NCI-H524 (cell line): ENCODE measurements around the gene IGF2.

Experiments
- DNase-seq, 2 experiments: peaks; one replicate each; lab custom pipeline; 2025; lab: John Stamatoyannopoulos, UW

IGF2 gene

GRCh38 chr11:2091786-2092463 lies 47.3 kb downstream of the IGF2 start:
- DNase-seq, result no peak

DNA sequence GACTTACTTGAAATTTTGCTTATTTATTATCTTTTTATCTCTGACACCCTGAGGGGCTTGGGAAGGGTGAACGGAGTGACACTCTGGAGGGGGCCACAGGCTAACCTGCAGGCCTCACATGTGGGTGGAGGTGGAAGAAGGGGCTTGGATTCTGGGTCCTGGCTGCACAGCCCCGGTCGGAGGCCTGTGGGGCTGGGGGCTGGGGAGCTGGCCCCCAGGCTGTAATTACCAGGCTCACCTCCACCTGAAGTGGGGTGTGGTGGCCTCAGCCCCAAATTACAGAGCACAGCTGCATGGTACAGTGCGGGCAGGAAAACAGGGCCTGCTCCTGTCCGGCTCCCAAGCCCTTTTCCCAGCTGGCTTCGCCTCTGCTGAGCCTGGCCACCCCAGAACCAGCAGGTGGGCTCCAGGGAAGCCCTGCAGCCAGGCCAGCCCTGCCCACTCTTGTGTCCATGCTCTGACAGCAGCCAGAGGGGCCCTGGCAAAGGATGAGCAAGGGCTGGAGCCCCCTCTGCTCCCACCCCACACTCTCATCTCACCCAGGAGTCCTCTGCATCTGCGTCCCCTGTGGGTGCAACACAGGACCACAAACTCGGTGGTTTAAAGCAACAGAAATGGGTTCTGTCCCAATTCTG lies 48.0 kb downstream of the IGF2 start:
- no peak for DNase-seq

- no peak for DNase-seq
These were observed 48.7 kb downstream of the IGF2 start for GRCh38 chr11:2090172-2091111.

- DNase-seq, result no peak
These were observed 49.5 kb downstream of the IGF2 start for GRCh38 chr11:2089536-2090165.

DNA sequence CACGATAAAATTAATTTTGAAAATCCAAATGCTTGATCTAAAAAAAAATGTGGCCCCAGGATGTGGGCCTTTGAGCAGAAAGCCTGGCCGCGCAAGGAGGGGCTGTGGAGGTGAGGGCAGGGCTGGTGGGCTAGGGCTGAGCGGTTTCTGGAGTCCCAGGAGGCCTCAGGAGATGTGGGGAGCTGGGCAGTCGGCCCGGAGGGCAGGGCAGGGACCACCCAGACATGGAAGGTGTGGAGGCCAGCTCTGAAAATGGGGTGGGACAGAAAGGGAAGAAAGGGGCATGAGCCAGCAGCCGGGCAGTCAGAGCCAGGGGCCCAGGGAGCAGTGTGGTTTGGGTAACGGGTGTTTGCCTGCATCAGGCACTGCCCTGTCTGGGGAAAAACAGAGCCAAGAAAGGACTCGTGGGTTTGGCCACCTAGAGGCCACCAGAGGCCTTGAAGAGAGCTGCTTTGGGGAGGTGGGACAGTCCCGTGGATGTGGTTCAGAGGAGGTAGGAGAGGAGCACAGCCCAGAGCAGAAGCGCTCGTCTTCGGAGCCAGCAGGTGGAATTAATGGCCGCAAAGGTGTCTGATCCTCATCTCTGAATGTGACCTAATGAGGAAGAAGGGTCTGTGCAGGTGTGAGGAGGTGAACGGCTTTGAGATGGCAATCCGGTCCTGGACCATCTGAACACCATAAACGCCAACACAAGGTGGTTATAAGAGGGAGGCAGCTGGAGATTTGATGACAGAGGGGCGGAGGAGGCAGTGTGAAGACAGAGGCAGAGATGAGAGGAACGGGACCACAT lies 50.2 kb downstream of the IGF2 start:
- DNase-seq, result no peak

- DNase-seq, result no peak
These were observed 50.9 kb downstream of the IGF2 start for GRCh38 chr11:2088284-2088683.

DNA sequence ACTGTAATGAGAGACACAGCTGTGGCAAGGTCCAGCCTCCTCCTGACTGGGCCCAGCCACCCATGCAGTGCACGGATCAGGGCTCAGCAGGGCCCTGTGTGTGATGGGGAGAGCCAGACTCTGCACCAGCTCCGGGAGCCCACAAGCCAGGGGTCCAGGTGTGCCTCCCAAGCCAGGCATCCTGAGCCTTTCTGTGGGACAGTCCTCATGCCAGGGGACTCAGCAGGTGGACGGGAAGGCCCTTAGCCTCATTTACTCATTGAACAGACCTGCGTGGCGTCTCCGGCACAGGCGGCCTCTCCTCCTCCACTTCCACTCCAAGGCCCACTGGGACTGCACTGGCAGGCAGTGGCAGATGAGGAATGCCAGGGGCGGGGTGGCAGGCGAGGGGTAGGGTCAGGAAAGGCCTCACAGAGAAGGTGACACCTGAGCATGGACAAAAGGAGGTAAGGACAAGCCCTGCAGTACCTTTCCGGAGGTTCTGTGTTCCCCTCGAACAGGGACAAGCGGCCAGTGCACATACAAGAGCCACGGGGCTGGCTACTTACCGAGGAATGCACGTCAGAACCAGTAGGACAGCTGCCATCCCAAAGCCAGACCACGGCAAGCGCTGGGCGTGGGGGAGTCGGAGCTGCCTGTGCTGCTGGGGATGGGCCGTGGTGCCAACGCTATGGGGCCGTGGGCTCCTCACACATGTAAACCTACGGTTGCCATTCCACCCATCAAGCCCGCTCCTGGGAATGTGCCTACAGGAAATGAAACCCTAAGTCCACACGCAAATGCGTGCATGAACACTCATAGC lies 52.7 kb downstream of the IGF2 start:
- no peak for DNase-seq

DNA sequence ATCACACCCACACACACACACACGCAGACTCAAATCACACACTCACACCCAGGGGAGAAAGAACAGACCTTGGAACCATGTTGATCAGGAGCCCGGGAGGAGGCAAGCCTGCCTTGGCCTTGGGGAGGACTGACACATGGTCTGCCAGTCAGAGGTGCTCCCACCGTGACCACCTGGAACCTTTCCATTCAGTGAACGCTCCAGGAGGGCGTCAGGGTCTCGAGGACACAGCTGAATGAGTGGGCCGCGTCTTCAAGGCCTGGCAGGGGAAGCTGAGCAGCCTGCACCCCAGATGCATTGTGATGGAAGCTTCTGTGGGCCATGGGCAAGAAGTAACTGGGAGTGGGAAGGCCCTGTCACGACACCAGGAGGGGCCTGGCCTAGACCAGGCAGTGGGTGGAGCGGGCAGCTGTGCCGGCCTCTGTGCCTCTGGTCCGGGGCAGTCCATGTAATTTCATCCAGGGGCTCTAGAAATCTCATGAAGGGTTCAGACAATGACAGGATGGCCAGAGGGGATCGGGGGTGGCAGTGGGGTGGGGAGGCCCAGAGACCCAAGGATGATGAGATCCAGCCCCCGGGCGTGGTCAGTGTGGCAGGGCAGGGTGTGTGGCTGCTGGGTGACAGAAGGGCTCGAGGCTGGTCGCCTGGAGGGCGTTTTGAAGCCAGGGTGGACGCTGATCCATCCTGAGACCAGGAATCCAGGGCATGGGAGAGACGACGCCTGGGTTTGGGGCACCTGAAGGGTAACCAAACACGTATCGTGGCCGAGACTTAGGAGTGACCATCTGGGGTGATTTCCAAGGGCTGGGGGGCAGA lies 53.7 kb downstream of the IGF2 start:
- DNase-seq, result no peak

GRCh38 chr11:2084721-2085120 lies 54.5 kb downstream of the IGF2 start:
- DNase-seq, result no peak
